Right lobe of liver (tissue), 4 donors: Measurements from ENCODE around the gene HTR3B.

Source experiments
- CTCF ChIP-seq, 4 donors: fragments of 200-600 bp in 3 of 4; fragments of 450-650 bp in 1 of 4; IDR thresholded peaks; one replicate each; pipeline versions ENCODE4 v1.5.1 to v1.8.0; 2016 to 2022; ENCODE audit warnings: antibody characterized with exemption in 4 of 4, mild to moderate bottlenecking in 2 of 4
- POLR2A ChIP-seq: fragments of 450-650 bp; IDR thresholded peaks from one replicate; pipeline ENCODE4 v1.6.1; 2017; ENCODE audit warnings: antibody characterized with exemption, mild to moderate bottlenecking
- donor health status: DM: no; HTN: no; CAD: no.
- donor health status: DM: no; HTN: no; CAD: no.
- donor health status: DM: no; HTN: yes; CAD: no.

GRCh38 chr11:113951537-113951936, 46.9 kb downstream of the HTR3B start:
- no peak for TF ChIP-seq CTCF (IDR thresholded peaks at IDR 0.05)
- no peak for TF ChIP-seq POLR2A
